ENCODE results near the gene IL36A. TPM values are rescaled to one million over a fixed set of nuclear protein-coding genes. Genes with fewer than 3 reads are reported as not detected.

The IL36A gene
- polyA plus RNA-seq, 1 of the 3 experiments (the other 2 are of a cell fraction), result not detected

DNA sequence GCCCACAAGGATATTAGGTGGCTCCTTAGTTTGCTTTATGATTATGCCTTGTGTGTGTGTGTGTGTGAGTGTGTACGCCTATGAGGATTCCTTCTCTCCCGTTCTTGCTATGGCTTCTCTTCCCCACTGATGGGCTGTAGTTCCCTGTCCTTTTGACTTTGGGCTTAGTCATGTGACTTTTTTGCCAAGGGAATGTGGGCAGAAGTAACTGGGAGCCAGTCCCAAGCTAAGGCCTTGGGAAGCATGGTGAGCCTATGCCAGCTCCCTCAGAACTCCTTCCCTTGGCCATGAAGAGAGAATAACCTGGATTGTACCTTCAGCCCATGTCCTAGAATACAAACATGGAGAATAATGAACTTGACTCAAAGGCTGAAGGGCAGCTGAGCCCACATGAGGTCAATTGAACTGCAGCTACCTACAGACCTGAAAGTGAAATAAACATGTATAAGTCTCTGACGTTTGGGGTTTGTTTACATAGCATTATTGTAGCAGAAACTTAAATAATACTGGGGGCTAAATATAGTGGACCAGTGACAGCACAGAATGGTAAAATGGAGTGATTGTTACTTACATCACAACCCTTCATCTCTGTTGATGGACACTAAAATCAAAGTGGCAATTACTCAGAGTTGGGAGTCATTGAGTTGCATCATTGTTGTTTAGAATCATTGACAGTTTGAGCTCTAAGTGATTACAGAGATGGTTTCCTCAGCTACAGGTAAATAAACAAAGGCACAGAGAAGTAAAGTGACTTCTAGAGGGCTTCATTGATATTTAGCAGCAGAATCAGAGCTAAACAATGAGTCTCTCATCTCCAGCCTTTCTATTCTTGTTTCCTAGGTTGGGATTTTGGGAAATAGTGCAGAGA, 42.7 kb upstream of the IL36A start (continued):
- TF ChIP-seq EZH2phosphoT487 (IDR thresholded peaks at IDR 0.05; ENCODE audit: borderline replicate concordance, low read depth), result no peak
- TF ChIP-seq, protein P1, sequence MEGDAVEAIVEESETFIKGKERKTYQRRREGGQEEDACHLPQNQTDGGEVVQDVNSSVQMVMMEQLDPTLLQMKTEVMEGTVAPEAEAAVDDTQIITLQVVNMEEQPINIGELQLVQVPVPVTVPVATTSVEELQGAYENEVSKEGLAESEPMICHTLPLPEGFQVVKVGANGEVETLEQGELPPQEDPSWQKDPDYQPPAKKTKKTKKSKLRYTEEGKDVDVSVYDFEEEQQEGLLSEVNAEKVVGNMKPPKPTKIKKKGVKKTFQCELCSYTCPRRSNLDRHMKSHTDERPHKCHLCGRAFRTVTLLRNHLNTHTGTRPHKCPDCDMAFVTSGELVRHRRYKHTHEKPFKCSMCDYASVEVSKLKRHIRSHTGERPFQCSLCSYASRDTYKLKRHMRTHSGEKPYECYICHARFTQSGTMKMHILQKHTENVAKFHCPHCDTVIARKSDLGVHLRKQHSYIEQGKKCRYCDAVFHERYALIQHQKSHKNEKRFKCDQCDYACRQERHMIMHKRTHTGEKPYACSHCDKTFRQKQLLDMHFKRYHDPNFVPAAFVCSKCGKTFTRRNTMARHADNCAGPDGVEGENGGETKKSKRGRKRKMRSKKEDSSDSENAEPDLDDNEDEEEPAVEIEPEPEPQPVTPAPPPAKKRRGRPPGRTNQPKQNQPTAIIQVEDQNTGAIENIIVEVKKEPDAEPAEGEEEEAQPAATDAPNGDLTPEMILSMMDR (IDR thresholded peaks at IDR 0.05), result no peak
- TF ChIP-seq TCF12 (IDR thresholded peaks at IDR 0.05), result no peak
- TF ChIP-seq NFIC (IDR thresholded peaks at IDR 0.05; ENCODE audit: borderline replicate concordance), result no peak
- TF ChIP-seq FOXM1 (IDR thresholded peaks at IDR 0.05; ENCODE audit: low read depth), result no peak
- TF ChIP-seq ELF1 (IDR thresholded peaks at IDR 0.05), result no peak

DNA sequence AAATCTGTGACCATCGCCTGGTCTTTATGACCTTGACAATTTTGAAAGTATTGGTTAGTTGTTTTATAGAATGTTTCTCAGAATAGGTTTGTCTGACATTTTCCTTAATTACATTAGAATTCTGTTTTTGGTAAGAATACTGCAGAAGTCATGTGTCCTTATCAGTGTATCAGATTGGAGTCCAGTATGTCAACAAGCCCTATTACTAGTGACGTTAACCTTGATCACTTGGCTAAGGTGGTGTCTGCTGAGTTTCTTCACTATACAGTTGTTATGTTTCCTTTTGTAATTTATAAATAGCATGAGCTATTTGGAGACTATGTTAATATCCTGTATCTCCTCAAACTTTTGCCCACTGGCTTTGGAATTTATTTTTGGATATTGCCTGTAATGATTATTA, 38.2 kb upstream of the IL36A start:
- 16% methylated on average over 2 of the region's 2 CpGs for WGBS (ENCODE audit: low lambda C conversion rate)
- Histone ChIP-seq H3K9ac (no peak overlapping the region), H2AFZ (ENCODE audit: low read depth) (no peak overlapping the region), H3K79me2 (ENCODE audit: insufficient read depth) (no peaks in the 10 kb centered on the region), H3K9me2 (no peaks in the 10 kb centered on the region), H3K36me3 (replicated peaks in 1 of 2; ENCODE audit: control insufficient read depth in 1 of 2, insufficient read depth in 2 of 2, low read length in 1 of 2) (no peaks in the 10 kb centered on the region), H3K27me3 (ENCODE audit: insufficient read depth) (peaks cover 9% of the 10 kb centered on the region), H3K9me3 (no peaks in the 10 kb centered on the region), H3K4me2 (no peak overlapping the region), H3K4me3 (ENCODE audit: low read depth in 2 of 2, low read length in 1 of 2) (no peak overlapping the region), H3F3A (replicated peaks; ENCODE audit: insufficient read depth) (no peaks in the 10 kb centered on the region), H3K4me1 (ENCODE audit: control insufficient read depth in 1 of 2, insufficient read depth in 2 of 2, low read depth in 1 of 2, low read length in 1 of 2) (no peaks in the 10 kb centered on the region), H4K20me1 (ENCODE audit: insufficient read depth) (no peaks in the 10 kb centered on the region), H3K27ac (ENCODE audit: low read depth in 2 of 2, low read length in 1 of 2) (no peak overlapping the region)
- TF ChIP-seq GATA2 (CRISPR knock-in tag; IDR thresholded peaks at IDR 0.05) (no peak), POLR2AphosphoS5 (IDR thresholded peaks at IDR 0.05; ENCODE audit: low read depth, low read length) (no peak), SIN3A (IDR thresholded peaks at IDR 0.05; ENCODE audit: borderline replicate concordance, low read depth, low read length) (no peak), MXI1 (IDR thresholded peaks at IDR 0.05; ENCODE audit: low read depth, low read length) (no peak), EP300 (IDR thresholded peaks at IDR 0.05; ENCODE audit: borderline replicate concordance in 1 of 2, low read depth in 1 of 2, low read length in 1 of 2) (no peak), TEAD4 (IDR thresholded peaks at IDR 0.05; ENCODE audit: borderline replicate concordance, insufficient read depth) (no peak), EZH2phosphoT487 (IDR thresholded peaks at IDR 0.05; ENCODE audit: borderline replicate concordance, low read depth) (no peak), NRF1 (IDR thresholded peaks at IDR 0.05; ENCODE audit: low read depth, low read length) (no peak), JUND (IDR thresholded peaks at IDR 0.05) (no peak), TAF1 (IDR thresholded peaks at IDR 0.05; ENCODE audit: borderline replicate concordance, low read depth, low read length) (no peak), ELF1 (IDR thresholded peaks at IDR 0.05) (no peak)
- TF ChIP-seq, protein P2, sequence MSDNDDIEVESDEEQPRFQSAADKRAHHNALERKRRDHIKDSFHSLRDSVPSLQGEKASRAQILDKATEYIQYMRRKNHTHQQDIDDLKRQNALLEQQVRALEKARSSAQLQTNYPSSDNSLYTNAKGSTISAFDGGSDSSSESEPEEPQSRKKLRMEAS (IDR thresholded peaks at IDR 0.05; ENCODE audit: low read depth), result no peak
- TF ChIP-seq, protein P3, sequence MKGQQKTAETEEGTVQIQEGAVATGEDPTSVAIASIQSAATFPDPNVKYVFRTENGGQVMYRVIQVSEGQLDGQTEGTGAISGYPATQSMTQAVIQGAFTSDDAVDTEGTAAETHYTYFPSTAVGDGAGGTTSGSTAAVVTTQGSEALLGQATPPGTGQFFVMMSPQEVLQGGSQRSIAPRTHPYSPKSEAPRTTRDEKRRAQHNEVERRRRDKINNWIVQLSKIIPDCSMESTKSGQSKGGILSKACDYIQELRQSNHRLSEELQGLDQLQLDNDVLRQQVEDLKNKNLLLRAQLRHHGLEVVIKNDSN (IDR thresholded peaks at IDR 0.05; ENCODE audit: borderline replicate concordance, low read depth), result no peak
- TF ChIP-seq, protein P4, sequence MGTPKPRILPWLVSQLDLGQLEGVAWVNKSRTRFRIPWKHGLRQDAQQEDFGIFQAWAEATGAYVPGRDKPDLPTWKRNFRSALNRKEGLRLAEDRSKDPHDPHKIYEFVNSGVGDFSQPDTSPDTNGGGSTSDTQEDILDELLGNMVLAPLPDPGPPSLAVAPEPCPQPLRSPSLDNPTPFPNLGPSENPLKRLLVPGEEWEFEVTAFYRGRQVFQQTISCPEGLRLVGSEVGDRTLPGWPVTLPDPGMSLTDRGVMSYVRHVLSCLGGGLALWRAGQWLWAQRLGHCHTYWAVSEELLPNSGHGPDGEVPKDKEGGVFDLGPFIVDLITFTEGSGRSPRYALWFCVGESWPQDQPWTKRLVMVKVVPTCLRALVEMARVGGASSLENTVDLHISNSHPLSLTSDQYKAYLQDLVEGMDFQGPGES (IDR thresholded peaks at IDR 0.05; ENCODE audit: low read depth, low read length), result no peak
- TF ChIP-seq, protein P5, sequence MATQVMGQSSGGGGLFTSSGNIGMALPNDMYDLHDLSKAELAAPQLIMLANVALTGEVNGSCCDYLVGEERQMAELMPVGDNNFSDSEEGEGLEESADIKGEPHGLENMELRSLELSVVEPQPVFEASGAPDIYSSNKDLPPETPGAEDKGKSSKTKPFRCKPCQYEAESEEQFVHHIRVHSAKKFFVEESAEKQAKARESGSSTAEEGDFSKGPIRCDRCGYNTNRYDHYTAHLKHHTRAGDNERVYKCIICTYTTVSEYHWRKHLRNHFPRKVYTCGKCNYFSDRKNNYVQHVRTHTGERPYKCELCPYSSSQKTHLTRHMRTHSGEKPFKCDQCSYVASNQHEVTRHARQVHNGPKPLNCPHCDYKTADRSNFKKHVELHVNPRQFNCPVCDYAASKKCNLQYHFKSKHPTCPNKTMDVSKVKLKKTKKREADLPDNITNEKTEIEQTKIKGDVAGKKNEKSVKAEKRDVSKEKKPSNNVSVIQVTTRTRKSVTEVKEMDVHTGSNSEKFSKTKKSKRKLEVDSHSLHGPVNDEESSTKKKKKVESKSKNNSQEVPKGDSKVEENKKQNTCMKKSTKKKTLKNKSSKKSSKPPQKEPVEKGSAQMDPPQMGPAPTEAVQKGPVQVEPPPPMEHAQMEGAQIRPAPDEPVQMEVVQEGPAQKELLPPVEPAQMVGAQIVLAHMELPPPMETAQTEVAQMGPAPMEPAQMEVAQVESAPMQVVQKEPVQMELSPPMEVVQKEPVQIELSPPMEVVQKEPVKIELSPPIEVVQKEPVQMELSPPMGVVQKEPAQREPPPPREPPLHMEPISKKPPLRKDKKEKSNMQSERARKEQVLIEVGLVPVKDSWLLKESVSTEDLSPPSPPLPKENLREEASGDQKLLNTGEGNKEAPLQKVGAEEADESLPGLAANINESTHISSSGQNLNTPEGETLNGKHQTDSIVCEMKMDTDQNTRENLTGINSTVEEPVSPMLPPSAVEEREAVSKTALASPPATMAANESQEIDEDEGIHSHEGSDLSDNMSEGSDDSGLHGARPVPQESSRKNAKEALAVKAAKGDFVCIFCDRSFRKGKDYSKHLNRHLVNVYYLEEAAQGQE (IDR thresholded peaks at IDR 0.05; ENCODE audit: low read depth, low read length), result no peak
- DNase-seq, result no peak
- POLR2A ChIA-PET, result no interaction called here
- CTCF ChIA-PET, result interaction anchor here (1.4 to 1.8 kb wide), 2 partner anchors 8 to 11 kb away, joined by 3 to 5 read pairs; no protein-coding TSS in a partner anchor
